IMR-90 (cell line): ENCODE measurements around the gene ALPP. TPM values are rescaled to one million over a fixed set of nuclear protein-coding genes. Genes with fewer than 3 reads are reported as not detected.

ENCODE experiments used
- ATAC-seq: fragments of 200-7000 bp; cut with Tn5 transposase; 2 replicates; pipeline ENCODE4 v1.9.1; 2020; ENCODE audit warnings: low read depth, mild to moderate bottlenecking, moderate library complexity
- BruUV-seq: library from RNA; stranded (reverse); fragments of 400-500 nt; replicated peaks from 2 replicates; lab custom pipeline; 2021; lab: Mats Ljungman, UMichigan
- CTCF ChIA-PET: fragments of 300-600 bp; formaldehyde crosslinking; extraction: SDS; loops from one replicate; lab custom pipeline; 2021; ENCODE audit warnings: antibody characterized with exemption; lab: Yijun Ruan, JAX
- POLR2A ChIA-PET: fragments of 300-600 bp; sonication (Branson Sonifier 250); formaldehyde crosslinking; loops from one replicate; lab custom pipeline; 2022; ENCODE audit warnings: antibody characterized with exemption; ENCODE audit not compliant: unreplicated experiment; lab: Charles Lee
- DNase-seq: peaks from one replicate; pipeline ENCODE4 v3.0.0; 2013
- H2AFZ ChIP-seq: replicated peaks from 2 replicates; pipeline ENCODE3; 2013; ENCODE audit warnings: low read length, mild to moderate bottlenecking; ENCODE audit not compliant: poor library complexity
- H2AK5ac ChIP-seq: 2 replicates; pipeline ENCODE4 v1.6.1; 2013; ENCODE audit warnings: low read depth, low read length, inconsistent platforms
- H2AK9ac ChIP-seq: replicated peaks from 2 replicates; pipeline ENCODE3; 2013; ENCODE audit warnings: mild to moderate bottlenecking, low read depth, low read length, moderate library complexity; ENCODE audit not compliant: poor library complexity
- H2BK120ac ChIP-seq: 2 replicates; pipeline ENCODE4 v1.6.1; 2013; ENCODE audit warnings: low read depth, low read length, inconsistent platforms
- H2BK15ac ChIP-seq: 3 replicates; pipeline ENCODE4 v1.6.1; 2013; ENCODE audit warnings: low read depth, low read length, inconsistent platforms
- H2BK20ac ChIP-seq: 2 replicates; pipeline ENCODE4 v1.6.1; 2013; ENCODE audit warnings: low read depth, mild to moderate bottlenecking, inconsistent platforms, low read length, moderate library complexity
- H2BK5ac ChIP-seq: 2 replicates; pipeline ENCODE4 v1.6.1; 2013; ENCODE audit warnings: mild to moderate bottlenecking, low read depth, low read length, inconsistent platforms; ENCODE audit not compliant: poor library complexity, severe bottlenecking
- H3K14ac ChIP-seq: replicated peaks from 2 replicates; pipeline ENCODE4 v1.6.1; 2013; ENCODE audit warnings: low read depth, low read length, inconsistent platforms
- H3K18ac ChIP-seq: 2 replicates; pipeline ENCODE4 v1.6.1; 2013; ENCODE audit warnings: low read depth, low read length, control low read depth
- H3K23ac ChIP-seq: 2 replicates; pipeline ENCODE4 v1.6.1; 2013; ENCODE audit warnings: low read depth, low read length, inconsistent platforms
- H3K27ac ChIP-seq: 2 replicates; pipeline ENCODE4 v1.5.1; 2013; ENCODE audit warnings: mild to moderate bottlenecking, control low read depth, low read length; ENCODE audit not compliant: insufficient read depth
- H3K27me3 ChIP-seq: 2 replicates; pipeline ENCODE4 v1.6.1; 2013; ENCODE audit warnings: low read length; ENCODE audit not compliant: control insufficient read depth, insufficient read depth
- H3K36me3 ChIP-seq: 2 replicates; pipeline ENCODE4 v1.6.1; 2013; ENCODE audit warnings: low read length, mixed read lengths; ENCODE audit not compliant: control insufficient read depth, insufficient read depth
- H3K4ac ChIP-seq: 2 replicates; pipeline ENCODE4 v1.6.1; 2013; ENCODE audit warnings: low read depth, low read length, inconsistent platforms
- H3K4me1 ChIP-seq: 2 replicates; pipeline ENCODE4 v1.6.1; 2013; ENCODE audit warnings: low read length, mixed read lengths; ENCODE audit not compliant: control insufficient read depth, insufficient read depth
- H3K4me2 ChIP-seq: 2 replicates; pipeline ENCODE4 v1.6.1; 2013; ENCODE audit warnings: low read depth, mild to moderate bottlenecking, control low read depth, low read length, moderate library complexity
- H3K4me3 ChIP-seq: 2 replicates; pipeline ENCODE4 v1.5.1; 2013; ENCODE audit warnings: low read depth, mild to moderate bottlenecking, control low read depth, low read length, moderate library complexity; ENCODE audit not compliant: insufficient read depth
- H3K56ac ChIP-seq: 2 replicates; pipeline ENCODE4 v1.6.1; 2013; ENCODE audit warnings: low read length, inconsistent platforms; ENCODE audit not compliant: insufficient read depth; ENCODE audit errors: extremely low read depth
- H3K79me1 ChIP-seq, 2 experiments: 2 replicates each; pipeline ENCODE4 v1.6.1; 2013; ENCODE audit warnings: low read length in 2 of 2, inconsistent platforms in 1 of 2, low read depth in 1 of 2
- H3K9ac ChIP-seq: 2 replicates; pipeline ENCODE4 v1.6.1; 2013; ENCODE audit warnings: low read depth, low read length, control low read depth
- H3K9me1 ChIP-seq: 2 replicates; pipeline ENCODE4 v1.6.1; 2013; ENCODE audit warnings: low read length, inconsistent platforms; ENCODE audit not compliant: insufficient read depth
- H3K9me3 ChIP-seq: 2 replicates; pipeline ENCODE4 v1.6.1; 2013; ENCODE audit warnings: low read length; ENCODE audit not compliant: control insufficient read depth, insufficient read depth
- H4K20me1 ChIP-seq: 2 replicates; pipeline ENCODE4 v1.6.1; 2013; ENCODE audit warnings: low read length, inconsistent platforms; ENCODE audit not compliant: insufficient read depth
- H4K5ac ChIP-seq: 2 replicates; pipeline ENCODE4 v1.6.1; 2013; ENCODE audit warnings: mild to moderate bottlenecking, low read depth, low read length, control low read depth
- H4K8ac ChIP-seq, 2 experiments: 2 replicates each; pipeline ENCODE4 v1.6.1; 2013; ENCODE audit warnings: low read depth in 2 of 2, low read length in 2 of 2, control low read depth in 1 of 2, inconsistent platforms in 1 of 2
- H4K91ac ChIP-seq: 2 replicates; pipeline ENCODE4 v1.6.1; 2013; ENCODE audit warnings: low read depth, low read length, inconsistent platforms; ENCODE audit not compliant: insufficient read depth
- ELK1 ChIP-seq: fragments of 150-350 bp; IDR thresholded peaks from 2 replicates; pipeline ENCODE4 v1.6.1; 2016; ENCODE audit warnings: low read depth, mild to moderate bottlenecking, low read length, moderate library complexity, borderline replicate concordance
- FOS ChIP-seq: fragments of 150-350 bp; IDR thresholded peaks from 2 replicates; pipeline ENCODE4 v1.6.1; 2016; ENCODE audit warnings: low read depth, low read length
- POLR2A ChIP-seq: IDR thresholded peaks from 2 replicates; pipeline ENCODE4 v1.6.1; 2012; ENCODE audit warnings: mild to moderate bottlenecking, low read depth, low read length
- RAD21 ChIP-seq: IDR thresholded peaks from 2 replicates; pipeline ENCODE4 v1.6.1; 2012; ENCODE audit warnings: low read length, improper control_type of control experiment
- WGBS, 2 experiments: methylation state at CpG; one replicate each; pipeline versions ENCODE4 v1.1.5 to v1.1.7; 2013; ENCODE audit warnings: missing lambda C conversion rate in 2 of 2; ENCODE audit not compliant: insufficient read length in 1 of 2; ENCODE audit errors: extremely low coverage in 2 of 2; 5-methylcytosine and 5-hydroxymethylcytosine counted together
- dilution Hi-C: fragments of 300-500 bp; cut with HindIII; formaldehyde crosslinking; loops from one replicate; pipeline ENCODE4 v1.14.3; 2018; ENCODE audit warnings: low sequenced_read_pairs; ENCODE audit not compliant: unreplicated experiment
- in situ Hi-C: fragments of 300-500 bp; cut with MboI; formaldehyde crosslinking; loops from 3 replicates; pipeline ENCODE4 v1.14.3; 2019; ENCODE audit warnings: low sequenced_read_pairs, inconsistent platforms, mixed read lengths
- intact Hi-C: fragments of 100-400 bp; cut with micrococcal nuclease; formaldehyde crosslinking; loops from 2 replicates; pipeline ENCODE4 v1.10.0; 2022
- polyA plus RNA-seq, 3 experiments: library from polyadenylated mRNA; depleted of rRNA; stranded (reverse); fragments of >200 nt; gene quantifications; 2 replicates each; pipeline ENCODE4 v1.2.3, GENCODE V29; 2012; ENCODE audit warnings: low replicate concordance in 1 of 3
- total RNA-seq: library from RNA; depleted of rRNA; stranded (reverse); fragments of >200 nt; gene quantifications from 2 replicates; pipeline ENCODE4 v1.2.3, GENCODE V29; 2012
- TF ChIP-seq, protein P1 (sequence below): fragments of 150-350 bp; IDR thresholded peaks from 2 replicates; pipeline ENCODE4 v1.6.1; 2017; ENCODE audit warnings: mild to moderate bottlenecking, antibody characterized with exemption, low read length, low read depth

The ALPP gene
- total and polyA plus RNA-seq, 2 of the 4 experiments (the other 2 are of a cell fraction): not detected

GRCh38 chr2:232396683-232397082 is 18.1 kb downstream of the ALPP start:
- Histone ChIP-seq H2BK120ac (no peak overlapping the region), H3K9me3 (no peaks in the 10 kb centered on the region), H3K4ac (no peak overlapping the region), H3K27ac (no peak overlapping the region), H4K91ac (no peak overlapping the region), H2AK5ac (no peak overlapping the region), H3K56ac (no peak overlapping the region), H2AK9ac (no peak overlapping the region), H3K4me3 (no peak overlapping the region), H3K23ac (no peak overlapping the region), H3K36me3 (no peaks in the 10 kb centered on the region), H2BK20ac (no peak overlapping the region), H4K20me1 (no peaks in the 10 kb centered on the region), H2BK15ac (no peak overlapping the region), H4K5ac (no peak overlapping the region), H3K4me1 (no peaks in the 10 kb centered on the region), H3K18ac (no peak overlapping the region), H2BK5ac (no peak overlapping the region), H4K8ac (no peak overlapping the region), H3K79me1 (no peaks in the 10 kb centered on the region), H3K9me1 (no peaks in the 10 kb centered on the region), H3K27me3 (peaks cover 11% of the 10 kb centered on the region), H3K4me2 (no peak overlapping the region), H3K9ac (no peak overlapping the region), H2AFZ (no peak overlapping the region), H3K14ac (no peak overlapping the region)
- POLR2A ChIA-PET: no interaction called here
- DNase-seq (no peak), ATAC-seq (no peak)
- TF ChIP-seq, protein P1, sequence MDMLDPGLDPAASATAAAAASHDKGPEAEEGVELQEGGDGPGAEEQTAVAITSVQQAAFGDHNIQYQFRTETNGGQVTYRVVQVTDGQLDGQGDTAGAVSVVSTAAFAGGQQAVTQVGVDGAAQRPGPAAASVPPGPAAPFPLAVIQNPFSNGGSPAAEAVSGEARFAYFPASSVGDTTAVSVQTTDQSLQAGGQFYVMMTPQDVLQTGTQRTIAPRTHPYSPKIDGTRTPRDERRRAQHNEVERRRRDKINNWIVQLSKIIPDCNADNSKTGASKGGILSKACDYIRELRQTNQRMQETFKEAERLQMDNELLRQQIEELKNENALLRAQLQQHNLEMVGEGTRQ: no peak
- no peak for TF ChIP-seq FOS
- no peak for TF ChIP-seq POLR2A
- no peak for TF ChIP-seq ELK1
- no peak for TF ChIP-seq RAD21
- in situ Hi-C loops (no loop called here), intact Hi-C loops (no loop called here), dilution Hi-C loops (no loop called here)
- BruUV-seq: no TSS peak
- no CpG with 5 or more reads among the region's 2 CpGs for WGBS, 2 experiments
- CTCF ChIA-PET: interaction anchor here (0.6 kb wide), 1 partner anchor 11 kb away, joined by 9 read pairs; no protein-coding TSS in a partner anchor
